Ecto neural progenitor cell (in vitro differentiated cells): ENCODE results near the gene ARHGAP15.

Source experiments
- DNase-seq: peaks from one replicate; pipeline ENCODE4 v3.0.0-alpha.2; 2018; ENCODE audit warnings: low spot score

The ARHGAP15 gene

GRCh38 chr2:143225931-143226330 is 96.7 kb downstream of the ARHGAP15 start:
- no peak for DNase-seq

DNA sequence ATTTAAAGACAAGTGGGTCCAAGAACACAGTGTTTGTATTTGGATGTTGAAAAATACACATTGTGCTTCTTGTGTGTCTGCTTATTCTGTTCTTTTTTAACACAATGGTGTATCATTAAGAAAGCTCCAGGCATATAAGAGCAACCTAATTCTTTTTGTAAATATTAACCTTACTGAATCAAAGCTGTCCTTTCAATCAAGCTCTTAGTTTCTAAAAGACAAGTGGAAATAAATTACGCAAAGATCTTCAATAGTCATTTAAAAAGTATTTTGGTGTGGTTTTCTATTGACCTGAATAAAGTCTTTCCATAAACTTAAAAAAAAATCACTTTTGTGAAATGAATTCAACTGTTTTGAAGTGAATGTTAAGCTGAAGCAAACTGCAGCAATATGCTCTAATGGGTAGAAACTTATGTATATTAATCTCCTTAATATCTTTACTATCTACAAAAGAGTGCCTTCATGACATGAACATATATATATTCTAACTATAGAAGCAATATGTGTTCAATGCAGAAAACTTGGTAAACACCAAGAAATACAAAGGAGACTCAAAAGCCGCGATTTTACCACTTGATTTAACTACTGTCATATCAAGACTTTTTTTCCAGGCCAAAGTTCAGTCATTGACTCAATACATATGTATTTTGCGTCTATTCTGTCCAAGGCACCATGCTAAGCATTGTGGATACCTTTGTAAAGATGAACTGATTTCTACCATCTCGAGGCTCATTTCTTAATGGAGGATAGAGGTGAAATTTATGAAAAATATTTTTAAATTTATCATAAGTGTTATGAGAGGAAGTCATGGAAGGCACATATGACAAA is 97.7 kb downstream of the ARHGAP15 start:
- no peak for DNase-seq

DNA sequence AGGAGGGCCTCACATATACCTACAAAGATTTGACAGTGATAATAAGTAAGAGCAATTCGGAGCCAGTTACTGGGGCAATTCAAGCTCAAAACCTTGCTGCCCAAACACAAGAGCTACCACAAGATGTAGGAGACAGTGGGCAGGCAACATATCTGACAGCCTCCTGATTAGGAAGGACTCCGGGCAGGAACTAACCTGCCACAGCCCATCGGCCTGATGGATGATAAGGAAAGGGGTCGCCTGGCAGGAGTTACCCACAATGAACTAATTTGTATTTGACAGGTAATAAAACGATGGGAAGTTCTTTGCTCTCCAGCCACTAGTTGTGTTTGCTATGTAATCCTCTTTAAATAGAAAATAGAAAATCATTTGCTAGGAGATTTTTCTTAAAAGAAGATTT is 100.2 kb downstream of the ARHGAP15 start:
- DNase-seq: no peak

DNA sequence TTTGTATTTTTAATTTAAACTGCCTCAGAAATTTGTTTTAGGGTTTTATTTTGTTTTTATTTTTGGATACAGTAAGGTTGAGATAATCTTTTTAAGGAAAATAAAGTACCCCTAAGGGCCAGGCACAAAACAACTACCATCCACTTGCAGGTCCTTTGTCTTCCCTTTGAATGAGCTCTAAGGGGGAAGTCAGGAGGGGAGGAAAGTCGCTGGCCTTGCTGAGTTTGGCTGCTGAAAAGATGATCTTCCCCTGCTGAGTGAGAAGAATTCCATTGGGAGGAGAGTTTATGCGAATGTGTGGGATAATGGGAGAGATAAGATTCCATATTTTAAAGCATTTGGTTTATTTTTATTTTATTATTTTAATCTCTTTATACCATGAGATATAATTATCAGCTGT is 100.7 kb downstream of the ARHGAP15 start:
- DNase-seq: peak; percentile 48

DNA sequence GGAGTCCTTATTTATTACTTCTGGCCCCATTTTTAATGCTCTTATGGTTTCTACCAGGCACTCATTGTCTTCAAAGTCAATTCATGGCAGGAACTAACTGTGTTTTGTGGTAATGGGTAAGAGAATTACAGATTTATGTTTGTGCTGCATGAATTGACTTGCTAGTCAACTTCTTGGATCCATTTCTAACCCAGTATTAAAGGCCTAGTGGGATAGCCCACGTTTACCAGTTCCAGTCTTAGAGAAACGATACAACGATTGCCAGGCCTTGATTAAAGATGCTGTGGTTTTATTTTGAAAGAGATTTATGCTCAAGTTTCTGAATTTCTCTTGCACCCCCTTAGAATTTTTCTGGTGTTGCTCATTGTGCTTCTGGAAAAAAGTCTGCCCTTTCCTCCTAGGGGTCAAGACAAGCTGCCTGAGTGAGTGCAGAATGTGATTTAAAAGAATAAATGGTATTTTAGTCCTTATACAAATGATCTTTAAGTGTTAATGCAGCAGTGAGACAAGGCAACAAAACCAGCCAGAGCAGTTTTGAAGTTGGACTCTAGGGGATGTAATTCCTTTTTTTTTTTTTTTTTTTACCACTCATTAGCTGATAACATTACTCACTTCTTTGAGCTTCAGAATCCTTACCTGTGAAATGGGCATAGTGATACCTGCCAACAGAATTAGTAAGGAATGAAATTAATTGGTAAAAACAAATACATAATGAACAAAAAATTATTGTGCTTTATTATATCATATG is 101.5 kb downstream of the ARHGAP15 start:
- no peak for DNase-seq

GRCh38 chr2:143231254-143231645 is 102.0 kb downstream of the ARHGAP15 start:
- no peak for DNase-seq

- DNase-seq: no peak
Measured at GRCh38 chr2:143237146-143237777, 108.0 kb downstream of the ARHGAP15 start.

GRCh38 chr2:143241403-143242088 is 112.3 kb downstream of the ARHGAP15 start:
- no peak for DNase-seq

DNA sequence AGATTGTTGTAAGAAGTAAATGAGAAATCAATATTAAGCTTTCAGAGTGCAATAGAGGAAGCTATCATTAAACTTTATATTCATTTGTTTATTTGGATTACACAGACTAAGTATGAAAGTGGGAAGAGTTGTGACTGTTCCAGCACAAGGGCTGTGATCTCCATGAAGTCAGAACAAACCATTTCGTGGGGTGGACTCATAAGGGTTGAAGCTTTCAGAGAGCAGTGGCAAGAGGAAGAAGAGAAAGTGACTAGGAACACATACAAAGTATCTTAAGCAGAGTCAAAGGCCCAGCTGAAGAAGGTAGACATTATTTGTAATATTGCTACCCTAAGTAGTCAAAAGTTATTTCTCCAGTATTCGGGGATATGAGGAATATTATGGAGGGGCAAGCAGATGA is 117.0 kb downstream of the ARHGAP15 start:
- DNase-seq: no peak

DNA sequence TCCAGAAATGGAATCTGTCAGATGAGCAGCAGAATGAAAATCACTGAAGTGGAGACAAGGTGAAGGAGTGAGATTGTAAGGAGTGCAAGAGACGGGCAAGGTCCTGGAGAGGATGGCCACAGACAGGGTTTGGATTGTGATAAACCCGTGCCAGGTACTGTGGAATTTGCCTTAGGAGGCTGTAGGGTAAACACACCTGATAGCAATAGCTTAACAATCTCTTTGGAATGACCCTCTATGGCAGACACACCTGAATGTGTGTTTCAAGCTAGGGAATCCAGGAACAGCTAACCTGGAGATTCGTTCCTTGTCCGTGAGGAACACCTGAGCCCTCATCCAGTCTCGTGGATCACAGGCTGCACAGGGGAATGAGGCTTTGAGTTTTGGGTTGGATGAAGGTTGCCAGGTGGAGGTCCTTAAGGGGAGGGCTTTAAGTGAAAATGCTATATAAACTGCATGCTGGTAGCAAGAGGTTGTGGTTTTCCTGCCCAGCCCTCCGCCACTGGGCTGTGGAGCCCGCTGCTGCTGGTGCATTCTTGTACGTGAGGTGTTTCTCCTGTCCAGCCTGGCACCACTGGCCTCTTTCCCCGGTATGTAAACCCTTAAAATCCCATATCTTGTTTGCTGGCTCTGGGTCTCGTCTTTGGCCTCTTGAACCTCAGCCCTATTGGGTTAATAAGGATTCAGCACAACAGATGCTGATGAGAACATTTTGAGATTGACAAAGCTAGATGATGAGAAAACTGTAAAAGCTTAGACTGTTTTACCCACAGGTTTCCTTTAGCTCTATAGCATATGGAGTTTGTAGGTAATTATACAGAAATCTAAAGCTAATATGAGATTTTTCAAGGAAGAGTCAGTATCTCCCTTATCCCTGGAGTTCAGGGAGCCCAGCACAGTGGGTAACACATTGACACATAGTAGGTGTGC is 117.9 kb downstream of the ARHGAP15 start:
- no peak for DNase-seq

DNA sequence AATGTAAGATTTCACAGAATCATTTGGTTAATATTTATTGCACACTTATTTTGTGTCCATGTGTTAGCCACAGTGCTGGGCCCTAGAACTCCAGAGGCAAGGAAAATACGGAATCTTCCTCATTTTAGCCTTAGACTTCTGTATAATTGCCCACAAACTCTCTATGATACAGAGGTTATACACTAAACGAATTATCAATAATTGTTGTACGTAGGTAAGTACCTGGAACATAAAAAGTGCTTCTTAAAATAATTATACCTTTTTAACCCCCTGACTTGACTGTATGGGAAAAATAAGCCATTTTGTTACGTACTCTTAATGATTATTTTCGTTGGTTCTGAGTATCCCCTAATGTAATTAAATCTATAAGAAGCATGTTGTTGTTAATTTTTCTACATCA is 119.4 kb downstream of the ARHGAP15 start:
- DNase-seq: no peak

DNA sequence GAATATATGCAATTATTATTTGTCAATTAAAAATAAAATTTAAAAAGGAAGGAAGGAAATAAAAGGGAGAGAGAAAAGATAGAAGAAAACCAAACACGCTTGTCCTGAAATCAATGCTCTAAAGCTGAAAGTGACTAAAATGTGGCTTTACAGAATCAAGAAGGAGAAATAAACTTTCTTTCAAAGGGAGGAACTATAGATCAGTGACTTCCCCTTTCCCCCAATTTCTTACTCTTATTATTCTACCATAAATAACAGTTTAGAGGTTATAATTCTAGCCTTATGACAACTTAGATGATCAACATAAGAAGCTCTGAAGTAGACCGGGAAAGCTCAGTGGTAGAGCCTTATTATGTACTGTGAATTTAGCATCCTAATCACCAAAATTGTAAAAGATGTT is 122.5 kb downstream of the ARHGAP15 start:
- no peak for DNase-seq

DNA sequence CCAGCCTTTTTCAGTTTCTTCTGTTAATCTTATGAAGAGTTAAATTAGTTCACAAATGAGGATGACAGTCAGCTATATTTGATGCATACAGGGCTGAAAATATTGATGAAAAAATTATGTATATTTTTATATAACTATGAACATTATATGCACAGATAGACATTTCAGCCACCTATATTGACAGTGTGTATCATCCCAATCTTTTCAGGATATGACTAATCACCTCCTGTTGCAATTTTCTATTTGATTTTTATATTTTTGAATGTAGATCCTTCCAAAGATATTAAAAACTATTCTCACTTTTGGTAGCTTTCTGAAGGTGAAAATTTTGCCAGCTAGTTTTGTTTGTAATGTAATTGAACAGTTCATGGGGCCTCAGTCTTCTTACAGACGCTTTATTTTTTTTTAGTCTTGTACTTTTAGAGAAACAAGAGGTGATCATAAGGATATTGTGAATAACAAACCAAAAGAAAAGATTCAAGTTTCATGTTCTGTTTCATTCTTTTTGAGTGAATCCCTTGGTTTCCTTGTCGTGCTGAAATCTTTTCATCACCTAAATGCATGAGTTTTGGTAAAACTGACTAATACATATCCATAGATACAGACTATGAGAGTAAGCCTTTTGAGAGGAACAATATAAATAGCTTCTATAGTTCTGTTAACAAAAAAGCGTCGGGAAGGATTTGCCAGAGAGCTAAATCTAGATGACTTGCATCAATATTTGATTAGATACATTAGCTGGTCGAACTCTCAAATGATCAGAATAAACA is 123.1 kb downstream of the ARHGAP15 start:
- no peak for DNase-seq

DNA sequence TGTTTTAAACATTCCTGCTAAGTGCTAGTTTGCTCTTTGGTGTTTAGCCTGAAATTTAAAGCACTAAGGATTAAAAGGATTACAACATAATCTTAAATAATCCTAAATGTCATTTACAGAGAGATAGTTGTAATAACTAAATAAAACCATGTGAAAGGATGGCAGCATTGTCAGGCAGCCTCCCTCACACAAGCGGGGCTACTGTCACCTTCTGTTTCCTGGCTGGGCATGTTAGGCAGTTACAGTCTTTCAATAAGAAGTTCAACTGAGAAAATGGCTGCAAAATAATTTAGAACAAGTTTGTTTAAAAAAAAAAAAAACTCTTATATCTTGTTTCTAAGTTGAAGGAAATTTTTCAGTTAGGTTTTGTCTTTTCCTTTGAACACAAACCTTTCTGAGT is 124.9 kb downstream of the ARHGAP15 start:
- DNase-seq: no peak

- no peak for DNase-seq
Measured at GRCh38 chr2:143255086-143255485, 125.9 kb downstream of the ARHGAP15 start.

GRCh38 chr2:143255899-143256298 is 126.7 kb downstream of the ARHGAP15 start:
- DNase-seq: no peak

GRCh38 chr2:143258126-143258892 is 129.1 kb downstream of the ARHGAP15 start:
- no peak for DNase-seq

DNA sequence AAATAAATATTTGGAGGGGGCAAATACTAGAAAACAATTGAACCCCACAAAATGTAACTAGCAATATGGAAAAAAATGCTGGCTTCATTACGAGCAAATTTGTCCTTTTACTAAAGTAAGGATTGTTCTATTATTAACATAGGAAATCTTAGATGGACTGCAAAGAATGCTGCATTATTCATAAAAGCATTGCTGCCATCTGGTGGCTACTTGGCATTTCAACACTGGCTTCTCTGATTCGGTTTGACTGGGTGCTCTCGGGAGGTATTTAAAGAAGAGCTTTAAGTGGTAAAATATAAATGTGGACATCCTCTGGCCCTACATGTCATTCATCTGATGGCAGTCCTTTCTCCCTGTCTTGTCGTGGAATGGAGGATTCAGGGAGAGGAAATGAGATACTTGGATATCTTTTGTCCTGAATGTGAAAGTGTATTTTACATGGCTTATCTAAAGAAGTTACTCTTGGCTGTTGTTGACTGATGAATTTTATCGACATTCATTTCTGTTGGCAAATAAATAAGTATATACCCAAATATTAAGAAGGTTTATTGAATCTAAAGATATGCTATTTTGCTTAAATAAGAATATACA is 130.2 kb downstream of the ARHGAP15 start:
- peak; percentile 59 for DNase-seq

DNA sequence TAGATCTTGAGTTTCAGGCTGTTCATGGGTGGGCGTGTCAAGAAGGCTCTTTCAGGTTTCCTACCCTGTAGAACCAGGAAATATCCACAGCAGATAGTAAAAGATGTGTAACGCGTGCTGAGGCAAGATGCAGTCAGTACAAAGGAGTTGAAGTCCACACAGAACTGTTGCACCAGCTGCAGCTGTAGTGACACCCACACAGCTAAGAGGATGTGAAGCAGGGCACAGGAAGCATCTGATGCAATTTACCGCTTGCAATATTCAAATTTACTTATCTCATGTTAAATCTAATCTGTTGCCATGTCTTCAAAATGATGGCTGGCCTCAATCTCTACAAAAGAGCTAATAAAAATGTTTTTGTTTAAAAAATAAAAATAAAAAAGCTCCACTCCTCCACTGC is 132.8 kb downstream of the ARHGAP15 start:
- no peak for DNase-seq
